ENCODE data around the gene AKAP8. TPM values are rescaled to one million over a fixed set of nuclear protein-coding genes. Genes with fewer than 3 reads are reported as not detected.

The AKAP8 gene
- 10 to 100 TPM; 19.1 to 53.3 (median 46.4) TPM for total RNA-seq
- polyA plus RNA-seq: 10 to 100 TPM; 13.6 to 21.6 TPM
- long read RNA-seq, donor 1, transcript AKAP8-201 (14 exons, 3,670 nt): major isoform, 17 of 106 reads
- long read RNA-seq, donor 1, partial matches to known transcripts: 64 of 106 reads
- long read RNA-seq, donor 1, other reads (novel, unspliced or antisense): 25 of 106 reads
- long read RNA-seq, donor 2, partial matches to known transcripts: 0 of 3 reads
- long read RNA-seq, donor 2, other reads (novel, unspliced or antisense): 0 of 3 reads
- long read RNA-seq, donor 3, transcript AKAP8-201 (14 exons, 3,670 nt): major isoform, 29 of 81 reads
- long read RNA-seq, donor 3, partial matches to known transcripts: 17 of 81 reads
- long read RNA-seq, donor 3, other reads (novel, unspliced or antisense): 32 of 81 reads

GRCh38 chr19:15379083-15379998 lies at the start of gene AKAP8:
AKAP8 (minus strand) TSS chr19:15379787; CDS start chr19:15379731, 56 bp downstream.
- Histone ChIP-seq H3K36me3 (no peaks in the 10 kb centered on the region), H3K27me3 (no peaks in the 10 kb centered on the region), H3K27ac (peak within 1 kb of the TSS; percentile 82 to 97), H3K4me3 (peak within 1 kb of the TSS; percentile 97), H3K4me1 (ENCODE audit: insufficient read depth) (peaks cover 20% of the 10 kb centered on the region), H3K9me3 (no peaks in the 10 kb centered on the region)
- intact Hi-C loops (cut with DNase I): loop anchor here in 1 of 4 donors (1.0 to 10.0 kb wide), 3 partner anchors 47 to 175 kb away; partner anchors contain the start of gene BRD4
- WGBS, 3 donors: 0 to 1% (median 0%) methylated on average over 57 to 109 of the region's 111 CpGs
- peak; percentile 98 to 99 (median 98) for DNase-seq
- TF ChIP-seq EP300 (IDR thresholded peaks at IDR 0.05) (no peak), CTCF (IDR thresholded peaks at IDR 0.05) (no peak), POLR2A (IDR thresholded peaks at IDR 0.05) (peak; percentile 91)

GRCh38 chr19:15427991-15428471 lies 48.4 kb upstream of the AKAP8 start:
- H3K27ac ChIP-seq: no peak overlapping the region
- DNase-seq: no peak
- TF ChIP-seq POLR2A (IDR thresholded peaks at IDR 0.05): no peak
- TF ChIP-seq EP300 (IDR thresholded peaks at IDR 0.05): no peak
- no peak for TF ChIP-seq CTCF (IDR thresholded peaks at IDR 0.05)
- H3K36me3 ChIP-seq: no peaks in the 10 kb centered on the region
- peaks cover 12% of the 10 kb centered on the region for H3K4me1 ChIP-seq (ENCODE audit: insufficient read depth)
- no peak overlapping the region for H3K4me3 ChIP-seq
- no peaks in the 10 kb centered on the region for H3K27me3 ChIP-seq
- WGBS, 3 donors: 74 to 87% (median 81%) methylated on average over 27 to 35 of the region's 35 CpGs
- intact Hi-C loops (cut with DNase I): loop anchor here in 1 of 4 donors (10.0 kb wide), 1 partner anchor 173 kb away; no protein-coding TSS in a partner anchor
- H3K9me3 ChIP-seq: no peaks in the 10 kb centered on the region

- WGBS, 3 donors: 96 to 99% (median 96%) methylated on average over 25 of the region's 25 CpGs
- H3K4me1 ChIP-seq (ENCODE audit: insufficient read depth): peaks cover 16% of the 10 kb centered on the region
- no peak for TF ChIP-seq EP300 (IDR thresholded peaks at IDR 0.05)
- TF ChIP-seq POLR2A (IDR thresholded peaks at IDR 0.05): no peak
- TF ChIP-seq CTCF (IDR thresholded peaks at IDR 0.05): no peak
- no peak overlapping the region for H3K4me3 ChIP-seq
- no peaks in the 10 kb centered on the region for H3K27me3 ChIP-seq
- intact Hi-C loops (cut with DNase I): loop anchor here in 1 of 4 donors (10.0 kb wide), 1 partner anchor 173 kb away; no protein-coding TSS in a partner anchor
- no peaks in the 10 kb centered on the region for H3K36me3 ChIP-seq
- no peak for DNase-seq
- H3K9me3 ChIP-seq: no peaks in the 10 kb centered on the region
- no peak overlapping the region for H3K27ac ChIP-seq
Observed at GRCh38 chr19:15427350-15427700, 47.7 kb upstream of the AKAP8 start.

All from ovary (tissue), 10 donors.